NCI-H1417 treated with DMSO at 0.1 percent for 48 hours (cell line): ENCODE results near the gene SNX33.
"Not testable (repeated sequence)": the region's sequence is repeated elsewhere in the genome, so short reads cannot be mapped to it uniquely, and the experiment has no call there.

ENCODE experiments used
- DNase-seq: peaks from one replicate; lab custom pipeline; 2025; lab: John Stamatoyannopoulos, UW

The SNX33 gene

DNA sequence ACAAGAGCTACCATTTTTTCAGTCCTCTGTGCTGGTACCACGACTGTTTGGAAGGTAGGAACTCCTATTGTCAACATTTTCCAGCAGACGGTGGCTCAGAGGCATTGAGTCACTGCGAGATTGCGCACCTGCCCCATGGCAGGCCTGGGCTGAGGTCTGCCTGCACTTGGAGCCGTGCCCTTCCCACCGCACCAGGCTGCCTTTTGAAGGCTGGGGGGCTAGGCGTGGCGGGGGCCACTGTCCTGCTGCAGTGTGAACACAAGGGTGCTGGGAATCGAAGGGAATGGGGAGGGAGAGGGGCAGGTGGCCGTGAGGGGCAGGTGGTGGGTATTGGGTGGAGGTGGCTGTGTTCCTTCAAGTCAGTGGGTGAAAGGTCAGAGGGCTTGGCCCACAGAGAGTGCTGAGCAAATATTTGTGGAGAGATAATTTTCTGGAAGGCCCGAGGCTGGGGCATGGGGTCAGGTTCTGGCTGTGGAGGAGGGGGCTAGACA lies 16.3 kb downstream of the SNX33 start:
- DNase-seq = no peak

DNA sequence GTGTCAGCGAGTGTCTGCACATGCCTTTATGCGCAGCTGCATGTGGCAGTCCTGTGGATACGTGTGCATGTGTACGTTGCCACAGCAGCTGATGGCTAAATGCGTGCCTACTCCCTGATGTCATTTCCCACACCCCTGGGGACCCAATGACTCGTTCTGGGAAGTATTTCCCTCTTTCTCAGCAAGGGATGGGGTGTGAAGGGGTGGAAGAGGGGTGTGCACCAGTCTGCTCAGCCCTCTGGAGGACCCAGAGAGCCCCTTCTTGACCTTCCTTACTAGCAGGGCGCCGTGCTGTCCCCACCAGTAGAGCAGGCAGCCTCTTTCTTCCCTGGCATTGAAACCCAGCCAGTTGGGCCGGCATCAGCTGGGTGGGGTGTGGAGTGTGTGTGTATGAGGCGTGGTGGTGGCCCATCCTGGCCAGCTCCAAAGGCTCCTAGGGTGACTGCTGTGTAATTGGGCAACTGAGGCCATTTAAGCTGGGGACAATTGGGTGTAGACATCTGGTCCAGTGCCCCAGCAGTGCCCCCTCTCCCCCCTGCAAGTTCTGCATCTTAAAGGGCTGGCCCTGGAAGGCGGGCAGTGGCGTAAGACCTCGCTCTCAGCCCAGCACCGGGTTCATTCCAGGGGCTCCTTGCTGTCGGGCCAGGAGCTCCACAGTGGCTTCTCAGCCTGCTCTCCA lies 19.2 kb downstream of the SNX33 start:
- no peak for DNase-seq

GRCh38 chr15:75669191-75669878 lies 21.6 kb downstream of the SNX33 start:
- DNase-seq = no peak

DNA sequence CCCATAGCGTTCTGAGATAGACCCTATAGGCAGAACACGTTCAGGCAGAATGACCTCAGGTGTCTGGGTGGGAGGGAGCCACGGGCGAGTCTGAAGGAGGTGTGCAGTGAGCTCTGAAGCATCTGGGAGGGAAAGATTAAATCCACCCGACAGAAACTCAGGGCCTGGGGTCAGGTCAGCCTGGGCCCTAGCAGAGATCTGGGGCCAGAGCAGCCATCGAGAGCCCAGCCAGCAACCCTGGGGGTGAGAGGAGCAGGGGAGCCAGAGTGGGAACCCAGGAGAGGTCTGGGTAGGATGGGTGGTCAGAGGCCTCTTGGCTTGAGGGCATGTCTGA lies 22.1 kb downstream of the SNX33 start:
- DNase-seq = no peak

DNA sequence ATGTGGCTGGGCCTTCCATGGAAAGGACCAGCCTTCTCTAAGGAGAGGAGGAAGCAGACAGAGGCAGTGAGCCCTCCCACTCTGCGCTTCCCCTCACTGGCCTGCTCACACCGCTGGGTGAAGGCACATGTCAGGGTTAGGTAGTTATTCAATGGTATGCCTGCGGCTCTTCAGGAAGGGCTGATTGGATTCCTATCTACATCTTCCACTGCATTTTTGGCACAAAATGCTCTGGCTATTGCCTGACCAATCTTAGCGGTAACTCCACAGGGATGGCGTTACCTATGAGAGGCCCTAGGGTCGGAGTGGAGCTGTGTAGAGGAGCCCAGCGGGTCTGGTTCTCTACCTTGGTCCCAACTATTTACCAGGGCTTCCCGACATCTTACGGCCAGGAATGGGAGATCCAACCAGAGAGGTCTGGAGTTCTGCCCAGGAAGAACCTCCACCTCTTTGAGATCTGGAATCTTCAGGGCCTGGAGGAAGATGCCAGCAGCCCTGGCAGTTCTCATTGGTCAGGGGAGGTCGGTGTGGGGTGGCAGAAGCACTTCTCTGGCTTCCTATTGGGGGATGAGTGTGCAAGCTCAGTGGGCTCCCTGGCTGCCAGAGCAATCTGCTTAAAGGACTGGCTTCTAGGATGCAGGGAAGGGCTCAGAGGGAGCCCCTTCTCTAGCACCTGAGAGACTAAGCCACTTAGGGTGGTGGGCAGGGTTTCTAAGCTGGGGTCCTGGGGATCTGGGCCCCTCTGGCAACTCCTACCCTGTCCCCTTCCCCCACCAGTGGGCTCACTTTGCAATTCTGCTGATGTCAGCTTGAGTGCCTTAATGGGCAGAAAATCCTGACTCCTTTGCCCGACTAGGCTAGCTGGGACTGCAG lies 24.3 kb downstream of the SNX33 start:
- DNase-seq = no peak

DNA sequence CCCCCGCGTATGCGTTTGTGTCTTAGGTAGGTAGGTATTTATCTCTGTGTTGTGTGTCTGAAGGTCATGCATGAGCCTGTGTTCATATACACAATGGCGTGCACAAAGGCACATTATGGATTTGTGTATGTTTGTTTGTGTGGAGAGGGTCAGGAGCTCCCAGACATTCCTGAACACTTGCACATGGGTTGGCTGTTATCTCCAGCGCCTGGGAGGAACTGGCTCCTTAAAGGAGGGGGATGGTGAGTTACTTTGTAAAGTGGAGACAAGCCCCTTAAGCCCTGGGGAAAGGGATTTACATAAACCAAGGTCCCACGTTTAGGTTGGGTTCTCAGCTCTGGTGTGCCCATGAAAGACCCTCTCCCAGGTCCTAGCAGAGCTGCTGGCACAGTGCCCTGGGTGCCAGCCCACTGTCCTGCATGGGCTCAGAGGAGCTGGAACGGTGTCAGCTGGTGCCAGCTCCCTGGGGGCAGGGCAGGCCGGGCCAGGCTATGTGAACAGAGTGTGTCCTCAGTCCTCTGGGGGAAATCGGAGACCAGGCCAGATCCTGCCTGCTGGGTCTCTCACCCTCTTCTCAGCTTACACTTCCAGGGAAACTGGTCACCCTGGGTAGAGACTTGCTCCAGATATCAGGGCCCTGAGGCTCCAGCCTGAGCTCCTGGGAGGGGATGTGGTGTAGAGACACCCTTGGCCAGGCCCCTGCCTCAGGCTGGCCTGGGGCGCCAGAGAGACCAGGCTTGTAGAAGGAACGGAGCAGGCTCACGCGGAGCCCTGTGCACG lies 25.1 kb downstream of the SNX33 start:
- no peak for DNase-seq

GRCh38 chr15:75673426-75674235 lies 25.9 kb downstream of the SNX33 start:
- DNase-seq = no peak

- no peak for DNase-seq
These were observed 26.7 kb downstream of the SNX33 start for GRCh38 chr15:75674366-75674765.

DNA sequence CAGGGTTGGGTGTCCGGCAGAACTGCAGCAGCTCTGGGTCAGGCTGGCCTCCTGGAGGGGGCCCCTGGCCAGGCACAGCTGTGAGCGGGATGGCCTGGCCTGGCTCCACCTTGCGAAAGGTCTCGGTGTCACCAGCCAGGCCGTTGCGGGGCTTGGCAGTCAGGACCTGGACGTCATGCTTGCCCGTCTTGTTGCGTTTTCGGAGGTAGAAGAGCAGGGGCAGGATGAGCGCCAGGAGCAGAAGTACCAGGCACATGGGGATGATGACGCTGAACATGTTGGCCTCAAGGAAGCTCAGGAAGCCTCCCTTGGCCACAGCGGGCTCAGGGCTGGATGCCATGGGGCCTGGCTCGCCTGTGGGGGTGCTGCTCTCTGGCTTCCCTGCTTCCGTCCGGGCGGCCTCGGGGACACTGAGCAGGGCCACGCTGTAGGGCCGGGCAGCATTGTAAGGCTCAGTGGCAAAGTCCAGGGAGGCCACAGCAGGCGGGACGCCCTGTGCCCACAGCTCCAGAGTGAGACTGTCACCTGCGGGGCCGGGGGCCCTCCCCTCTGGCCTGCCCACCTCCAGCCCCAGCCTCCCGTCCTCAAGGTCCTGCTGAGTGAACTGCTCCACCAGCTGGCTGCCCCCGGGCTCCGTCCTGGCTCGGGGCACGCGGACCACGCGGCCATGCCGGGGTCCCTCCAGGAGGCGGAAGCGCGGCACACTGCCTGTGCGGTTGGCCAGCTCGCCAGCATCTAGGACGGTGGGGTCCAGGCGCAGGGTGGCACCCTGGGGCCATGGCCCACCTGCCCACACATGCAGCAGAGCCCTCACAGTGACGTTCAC lies 28.1 kb downstream of the SNX33 start:
- no peak for DNase-seq

DNA sequence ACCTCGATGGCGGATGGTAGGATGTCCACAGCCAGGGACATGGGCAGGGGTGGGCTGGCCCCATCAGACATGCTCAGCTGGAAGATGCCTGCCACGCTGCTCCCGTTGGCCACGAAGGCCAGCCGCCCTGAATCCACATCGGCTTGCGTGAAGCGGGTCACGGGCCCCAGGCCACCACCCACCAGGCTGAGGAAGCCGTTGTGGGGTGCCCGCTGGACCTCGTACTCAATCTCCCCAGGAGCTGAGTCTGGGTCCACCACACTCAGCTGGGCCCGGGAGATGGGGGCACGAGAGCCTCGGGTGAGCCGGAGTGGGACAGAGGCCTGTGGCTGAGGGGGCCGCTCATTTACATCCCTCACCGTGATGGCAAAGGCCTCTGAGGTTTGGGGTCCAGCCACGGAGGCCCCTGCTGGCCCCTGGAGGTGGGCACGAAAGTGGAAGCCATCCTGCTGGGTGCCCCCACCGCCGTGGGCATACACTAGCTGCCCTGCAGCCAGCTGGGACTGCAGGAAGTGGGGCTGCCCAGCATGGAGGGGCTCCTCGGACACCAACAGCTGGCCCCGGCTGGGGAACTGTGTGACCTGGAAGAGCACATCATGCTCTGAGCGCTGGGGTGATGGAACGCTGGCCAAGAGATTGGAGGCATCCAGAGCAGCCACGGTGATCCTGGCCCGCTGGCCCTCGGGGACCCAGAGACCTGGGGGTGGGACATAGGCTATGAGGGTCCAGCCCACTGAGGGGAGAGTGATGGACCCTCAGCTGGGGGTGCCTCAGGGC lies 29.2 kb downstream of the SNX33 start:
- DNase-seq = no peak

- no peak for DNase-seq
These were observed 30.0 kb downstream of the SNX33 start for GRCh38 chr15:75677465-75678323.

- not testable (repeated sequence) for DNase-seq
These were observed 30.6 kb downstream of the SNX33 start for GRCh38 chr15:75678324-75678690.

DNA sequence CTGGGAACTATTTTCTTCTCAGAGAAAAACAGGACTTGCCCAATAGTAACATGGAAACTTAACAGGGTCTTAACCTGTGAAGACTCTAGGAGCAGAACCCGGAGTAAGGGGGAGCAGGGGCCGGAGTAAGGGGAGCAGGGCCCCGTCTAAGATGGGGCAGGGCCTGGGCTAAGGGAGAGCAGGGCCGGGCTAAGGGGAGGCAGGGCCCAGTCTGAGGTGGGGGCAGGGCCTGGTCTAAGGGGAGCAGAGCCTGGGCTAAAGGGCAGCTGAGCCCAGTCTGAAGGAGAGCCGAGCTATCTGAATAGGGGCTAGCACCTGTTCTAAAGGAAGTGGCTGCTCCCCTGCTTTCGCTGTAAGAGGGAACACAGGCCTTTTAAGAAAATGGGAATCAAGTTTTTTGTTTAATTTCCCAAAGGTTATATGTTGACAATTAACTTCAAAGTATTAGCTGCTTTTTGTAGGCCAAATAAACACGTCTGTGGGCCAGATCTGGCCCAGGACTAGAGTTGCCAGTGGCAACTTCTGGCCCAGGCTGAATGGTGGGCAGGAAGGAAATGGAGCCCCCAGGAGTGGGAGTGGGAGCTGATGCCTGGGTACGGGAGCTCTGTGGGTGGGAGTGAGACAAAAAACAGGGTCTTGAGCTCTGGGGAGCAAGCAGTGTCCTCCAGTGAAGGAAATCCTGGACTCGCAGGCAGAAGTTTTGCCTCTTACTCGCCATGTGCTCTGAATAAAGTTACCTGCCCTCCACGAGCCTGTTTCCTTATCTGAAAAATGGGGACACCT lies 32.5 kb downstream of the SNX33 start:
- DNase-seq = no peak

GRCh38 chr15:75682181-75683135 lies 34.7 kb downstream of the SNX33 start:
- no peak for DNase-seq

DNA sequence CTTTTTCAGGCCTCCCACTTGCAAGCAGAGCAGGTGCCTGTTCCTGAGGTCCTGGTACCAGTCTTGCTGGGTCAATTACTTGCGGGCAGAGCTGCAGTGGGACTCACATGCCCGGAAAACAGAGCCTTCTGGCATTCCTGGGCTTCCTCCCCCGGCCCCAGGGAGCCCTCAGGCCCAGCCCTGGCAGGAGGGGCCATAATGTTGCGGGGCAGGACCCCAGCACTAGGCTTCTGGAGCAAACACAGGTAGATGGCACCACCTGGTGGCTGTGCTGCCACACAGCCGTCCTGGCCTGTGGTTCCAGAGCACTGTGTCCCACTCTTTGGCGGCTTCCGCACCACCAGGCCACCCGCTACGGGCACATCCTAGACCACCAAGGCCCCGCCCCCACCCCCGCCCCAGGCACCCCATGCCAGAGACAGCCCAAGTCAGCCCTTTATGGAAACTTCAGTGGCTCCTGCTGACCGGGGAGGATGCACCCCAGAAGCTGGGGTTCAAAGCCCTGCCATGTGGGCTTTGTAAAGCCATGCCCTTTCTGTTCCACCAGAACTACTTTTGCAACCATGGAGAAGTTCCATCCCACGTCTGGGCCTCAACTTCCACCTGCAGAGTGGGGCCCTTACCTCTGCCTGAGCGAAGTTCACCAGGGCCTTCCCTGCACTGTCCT lies 36.1 kb downstream of the SNX33 start:
- not testable (repeated sequence) for DNase-seq

DNA sequence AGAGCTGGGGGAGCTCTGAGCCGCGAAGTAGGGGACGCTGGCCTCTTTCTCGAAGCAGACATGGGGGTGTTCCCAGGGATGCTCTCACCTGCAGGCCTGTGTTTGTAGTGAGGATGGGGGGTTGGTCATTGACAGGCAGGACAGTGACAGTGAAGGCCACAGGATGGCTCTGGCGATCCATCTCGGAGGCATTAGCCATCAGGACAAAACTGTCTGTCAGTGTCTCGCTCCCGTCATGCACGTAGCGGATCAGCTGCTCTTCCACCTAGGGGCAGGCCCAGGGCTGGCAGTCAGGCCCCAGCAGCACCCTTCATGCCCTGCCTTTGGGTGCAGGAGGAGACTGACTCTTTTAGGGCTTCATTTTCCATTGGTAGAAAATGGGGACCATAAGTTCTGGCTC lies 36.9 kb downstream of the SNX33 start:
- DNase-seq = no peak
